IMR-90 (cell line): ENCODE results near the gene TMED6. TPM values are rescaled to one million over a fixed set of nuclear protein-coding genes. Genes with fewer than 3 reads are reported as not detected.

Experiments
- ATAC-seq: fragments of 200-7000 bp; cut with Tn5 transposase; 2 replicates; pipeline ENCODE4 v1.9.1; 2020; ENCODE audit warnings: low read depth, mild to moderate bottlenecking, moderate library complexity
- BruUV-seq: library from RNA; stranded (reverse); fragments of 400-500 nt; replicated peaks from 2 replicates; lab custom pipeline; 2021; lab: Mats Ljungman, UMichigan
- CTCF ChIA-PET: fragments of 300-600 bp; formaldehyde crosslinking; extraction: SDS; loops from one replicate; lab custom pipeline; 2021; ENCODE audit warnings: antibody characterized with exemption; lab: Yijun Ruan, JAX
- POLR2A ChIA-PET: fragments of 300-600 bp; sonication (Branson Sonifier 250); formaldehyde crosslinking; loops from one replicate; lab custom pipeline; 2022; ENCODE audit warnings: antibody characterized with exemption; ENCODE audit not compliant: unreplicated experiment; lab: Charles Lee
- DNase-seq: peaks from one replicate; pipeline ENCODE4 v3.0.0; 2013
- H2AFZ ChIP-seq: replicated peaks from 2 replicates; pipeline ENCODE3; 2013; ENCODE audit warnings: low read length, mild to moderate bottlenecking; ENCODE audit not compliant: poor library complexity
- H2AK5ac ChIP-seq: 2 replicates; pipeline ENCODE4 v1.6.1; 2013; ENCODE audit warnings: low read depth, low read length, inconsistent platforms
- H2AK9ac ChIP-seq: replicated peaks from 2 replicates; pipeline ENCODE3; 2013; ENCODE audit warnings: mild to moderate bottlenecking, low read depth, low read length, moderate library complexity; ENCODE audit not compliant: poor library complexity
- H2BK120ac ChIP-seq: 2 replicates; pipeline ENCODE4 v1.6.1; 2013; ENCODE audit warnings: low read depth, low read length, inconsistent platforms
- H2BK15ac ChIP-seq: 3 replicates; pipeline ENCODE4 v1.6.1; 2013; ENCODE audit warnings: low read depth, low read length, inconsistent platforms
- H2BK20ac ChIP-seq: 2 replicates; pipeline ENCODE4 v1.6.1; 2013; ENCODE audit warnings: low read depth, mild to moderate bottlenecking, inconsistent platforms, low read length, moderate library complexity
- H2BK5ac ChIP-seq: 2 replicates; pipeline ENCODE4 v1.6.1; 2013; ENCODE audit warnings: mild to moderate bottlenecking, low read depth, low read length, inconsistent platforms; ENCODE audit not compliant: poor library complexity, severe bottlenecking
- H3K14ac ChIP-seq: replicated peaks from 2 replicates; pipeline ENCODE4 v1.6.1; 2013; ENCODE audit warnings: low read depth, low read length, inconsistent platforms
- H3K18ac ChIP-seq: 2 replicates; pipeline ENCODE4 v1.6.1; 2013; ENCODE audit warnings: low read depth, low read length, control low read depth
- H3K23ac ChIP-seq: 2 replicates; pipeline ENCODE4 v1.6.1; 2013; ENCODE audit warnings: low read depth, low read length, inconsistent platforms
- H3K27ac ChIP-seq: 2 replicates; pipeline ENCODE4 v1.5.1; 2013; ENCODE audit warnings: mild to moderate bottlenecking, control low read depth, low read length; ENCODE audit not compliant: insufficient read depth
- H3K27me3 ChIP-seq: 2 replicates; pipeline ENCODE4 v1.6.1; 2013; ENCODE audit warnings: low read length; ENCODE audit not compliant: control insufficient read depth, insufficient read depth
- H3K36me3 ChIP-seq: 2 replicates; pipeline ENCODE4 v1.6.1; 2013; ENCODE audit warnings: low read length, mixed read lengths; ENCODE audit not compliant: control insufficient read depth, insufficient read depth
- H3K4ac ChIP-seq: 2 replicates; pipeline ENCODE4 v1.6.1; 2013; ENCODE audit warnings: low read depth, low read length, inconsistent platforms
- H3K4me1 ChIP-seq: 2 replicates; pipeline ENCODE4 v1.6.1; 2013; ENCODE audit warnings: low read length, mixed read lengths; ENCODE audit not compliant: control insufficient read depth, insufficient read depth
- H3K4me2 ChIP-seq: 2 replicates; pipeline ENCODE4 v1.6.1; 2013; ENCODE audit warnings: low read depth, mild to moderate bottlenecking, control low read depth, low read length, moderate library complexity
- H3K4me3 ChIP-seq: 2 replicates; pipeline ENCODE4 v1.5.1; 2013; ENCODE audit warnings: low read depth, mild to moderate bottlenecking, control low read depth, low read length, moderate library complexity; ENCODE audit not compliant: insufficient read depth
- H3K56ac ChIP-seq: 2 replicates; pipeline ENCODE4 v1.6.1; 2013; ENCODE audit warnings: low read length, inconsistent platforms; ENCODE audit not compliant: insufficient read depth; ENCODE audit errors: extremely low read depth
- H3K79me1 ChIP-seq, 2 experiments: 2 replicates each; pipeline ENCODE4 v1.6.1; 2013; ENCODE audit warnings: low read length in 2 of 2, inconsistent platforms in 1 of 2, low read depth in 1 of 2
- H3K9ac ChIP-seq: 2 replicates; pipeline ENCODE4 v1.6.1; 2013; ENCODE audit warnings: low read depth, low read length, control low read depth
- H3K9me1 ChIP-seq: 2 replicates; pipeline ENCODE4 v1.6.1; 2013; ENCODE audit warnings: low read length, inconsistent platforms; ENCODE audit not compliant: insufficient read depth
- H3K9me3 ChIP-seq: 2 replicates; pipeline ENCODE4 v1.6.1; 2013; ENCODE audit warnings: low read length; ENCODE audit not compliant: control insufficient read depth, insufficient read depth
- H4K20me1 ChIP-seq: 2 replicates; pipeline ENCODE4 v1.6.1; 2013; ENCODE audit warnings: low read length, inconsistent platforms; ENCODE audit not compliant: insufficient read depth
- H4K5ac ChIP-seq: 2 replicates; pipeline ENCODE4 v1.6.1; 2013; ENCODE audit warnings: mild to moderate bottlenecking, low read depth, low read length, control low read depth
- H4K8ac ChIP-seq, 2 experiments: 2 replicates each; pipeline ENCODE4 v1.6.1; 2013; ENCODE audit warnings: low read depth in 2 of 2, low read length in 2 of 2, control low read depth in 1 of 2, inconsistent platforms in 1 of 2
- H4K91ac ChIP-seq: 2 replicates; pipeline ENCODE4 v1.6.1; 2013; ENCODE audit warnings: low read depth, low read length, inconsistent platforms; ENCODE audit not compliant: insufficient read depth
- BHLHE40 ChIP-seq: fragments of 150-350 bp; IDR thresholded peaks from 2 replicates; pipeline ENCODE4 v1.6.1; 2016; ENCODE audit warnings: mild to moderate bottlenecking, low read depth, low read length
- CEBPB ChIP-seq: IDR thresholded peaks from 2 replicates; pipeline ENCODE4 v1.6.1; 2012; ENCODE audit warnings: low read depth, low read length, improper control_type of control experiment
- CTCF ChIP-seq: conservative IDR thresholded peaks from 2 replicates; pipeline ENCODE4 v1.5.1; 2012; ENCODE audit warnings: mild to moderate bottlenecking, low read depth, low read length, improper control_type of control experiment
- ELK1 ChIP-seq: fragments of 150-350 bp; IDR thresholded peaks from 2 replicates; pipeline ENCODE4 v1.6.1; 2016; ENCODE audit warnings: low read depth, mild to moderate bottlenecking, low read length, moderate library complexity, borderline replicate concordance
- FOS ChIP-seq: fragments of 150-350 bp; IDR thresholded peaks from 2 replicates; pipeline ENCODE4 v1.6.1; 2016; ENCODE audit warnings: low read depth, low read length
- MAFK ChIP-seq: IDR thresholded peaks from 2 replicates; pipeline ENCODE4 v1.6.1; 2012; ENCODE audit warnings: low read depth, low read length, improper control_type of control experiment
- MAZ ChIP-seq: IDR thresholded peaks from 2 replicates; pipeline ENCODE4 v1.6.1; 2012; ENCODE audit warnings: low read depth, mild to moderate bottlenecking, low read length, improper control_type of control experiment, moderate library complexity, borderline replicate concordance
- NFE2L2 ChIP-seq: fragments of 150-350 bp; IDR thresholded peaks from 2 replicates; pipeline ENCODE4 v1.6.1; 2016; ENCODE audit warnings: low read depth, mild to moderate bottlenecking, low read length
- POLR2A ChIP-seq: IDR thresholded peaks from 2 replicates; pipeline ENCODE4 v1.6.1; 2012; ENCODE audit warnings: mild to moderate bottlenecking, low read depth, low read length
- RAD21 ChIP-seq: IDR thresholded peaks from 2 replicates; pipeline ENCODE4 v1.6.1; 2012; ENCODE audit warnings: low read length, improper control_type of control experiment
- RCOR1 ChIP-seq: IDR thresholded peaks from 2 replicates; pipeline ENCODE4 v1.6.1; 2012; ENCODE audit warnings: mild to moderate bottlenecking, low read length, improper control_type of control experiment; ENCODE audit not compliant: insufficient replicate concordance
- RFX5 ChIP-seq: IDR thresholded peaks from 2 replicates; pipeline ENCODE4 v1.8.0; 2012; ENCODE audit warnings: low read depth, mild to moderate bottlenecking, low read length, moderate library complexity
- USF2 ChIP-seq: fragments of 150-350 bp; IDR thresholded peaks from 2 replicates; pipeline ENCODE4 v1.6.1; 2017; ENCODE audit warnings: mild to moderate bottlenecking, antibody characterized with exemption, low read length, low read depth
- WGBS, 2 experiments: methylation state at CpG; one replicate each; pipeline versions ENCODE4 v1.1.5 to v1.1.7; 2013; ENCODE audit warnings: missing lambda C conversion rate in 2 of 2; ENCODE audit not compliant: insufficient read length in 1 of 2; ENCODE audit errors: extremely low coverage in 2 of 2; 5-methylcytosine and 5-hydroxymethylcytosine counted together
- dilution Hi-C: fragments of 300-500 bp; cut with HindIII; formaldehyde crosslinking; loops from one replicate; pipeline ENCODE4 v1.14.3; 2018; ENCODE audit warnings: low sequenced_read_pairs; ENCODE audit not compliant: unreplicated experiment
- in situ Hi-C: fragments of 300-500 bp; cut with MboI; formaldehyde crosslinking; loops from 3 replicates; pipeline ENCODE4 v1.14.3; 2019; ENCODE audit warnings: low sequenced_read_pairs, inconsistent platforms, mixed read lengths
- intact Hi-C: fragments of 100-400 bp; cut with micrococcal nuclease; formaldehyde crosslinking; loops from 2 replicates; pipeline ENCODE4 v1.10.0; 2022
- polyA plus RNA-seq, 3 experiments: library from polyadenylated mRNA; depleted of rRNA; stranded (reverse); fragments of >200 nt; gene quantifications; 2 replicates each; pipeline ENCODE4 v1.2.3, GENCODE V29; 2012; ENCODE audit warnings: low replicate concordance in 1 of 3
- total RNA-seq: library from RNA; depleted of rRNA; stranded (reverse); fragments of >200 nt; gene quantifications from 2 replicates; pipeline ENCODE4 v1.2.3, GENCODE V29; 2012

Gene TMED6
- total and polyA plus RNA-seq, 2 of the 4 experiments (the other 2 are of a cell fraction): 0.10 TPM; not detected in 1

GRCh38 chr16:69294051-69294450 lies 57.5 kb downstream of the TMED6 start:
- Histone ChIP-seq H3K27ac (peak overlapping the region; percentile 32; the same call in 1 of the 2 replicates), H3K23ac (no peak overlapping the region), H3K9me1 (peaks cover 7% of the 10 kb centered on the region), H3K27me3 (no peaks in the 10 kb centered on the region), H3K4me2 (no peak overlapping the region), H3K14ac (no peak overlapping the region), H4K5ac (no peak overlapping the region), H3K4me1 (peaks cover 4% of the 10 kb centered on the region), H4K20me1 (no peaks in the 10 kb centered on the region), H4K8ac (no peak overlapping the region), H2AFZ (no peak overlapping the region), H3K4me3 (no peak overlapping the region), H2BK5ac (peak overlapping the region; percentile 21), H3K9ac (no peak overlapping the region), H4K91ac (no peak overlapping the region), H3K36me3 (peaks cover 10% of the 10 kb centered on the region), H2BK20ac (no peak overlapping the region), H3K4ac (no peak overlapping the region), H3K18ac (no peak overlapping the region; the same call in 1 of the 2 replicates), H3K9me3 (no peaks in the 10 kb centered on the region), H2BK15ac (no peak overlapping the region), H2BK120ac (no peak overlapping the region), H3K79me1 (peaks cover 2 to 63% of the 10 kb centered on the region in 2 experiments; a peak in 3 of 4 replicates), H2AK5ac (no peak overlapping the region), H2AK9ac (no peak overlapping the region), H3K56ac (no peak overlapping the region)
- dilution Hi-C loops (no loop called here), intact Hi-C loops (no loop called here), in situ Hi-C loops (no loop called here)
- WGBS, 2 experiments: no CpG with 5 or more reads among the region's 1 CpG
- ChIA-PET CTCF (interaction anchor here (0.6 kb wide), 1 partner anchor 131 kb away, joined by 3 read pairs; no protein-coding TSS in a partner anchor), POLR2A (no interaction called here)
- no TSS peak for BruUV-seq
- ATAC-seq (peak; percentile 74), DNase-seq (peak; percentile 29)
- TF ChIP-seq BHLHE40: no peak
- TF ChIP-seq RFX5: no peak
- no peak for TF ChIP-seq CTCF
- no peak for TF ChIP-seq RAD21
- no peak for TF ChIP-seq NFE2L2
- TF ChIP-seq USF2: no peak
- TF ChIP-seq FOS: no peak
- TF ChIP-seq MAZ: no peak
- no peak for TF ChIP-seq MAFK
- no peak for TF ChIP-seq ELK1
- no peak for TF ChIP-seq RCOR1
- TF ChIP-seq CEBPB: no peak
- TF ChIP-seq POLR2A: no peak
